Glomerular visceral epithelial cell (primary cell): Measurements from ENCODE around the gene SLC9A9.

ENCODE experiments used
- DNase-seq: peaks from one replicate; pipeline ENCODE4 v3.0.0-alpha.2; 2016; ENCODE audit errors: extremely low spot score

SLC9A9 gene

DNA sequence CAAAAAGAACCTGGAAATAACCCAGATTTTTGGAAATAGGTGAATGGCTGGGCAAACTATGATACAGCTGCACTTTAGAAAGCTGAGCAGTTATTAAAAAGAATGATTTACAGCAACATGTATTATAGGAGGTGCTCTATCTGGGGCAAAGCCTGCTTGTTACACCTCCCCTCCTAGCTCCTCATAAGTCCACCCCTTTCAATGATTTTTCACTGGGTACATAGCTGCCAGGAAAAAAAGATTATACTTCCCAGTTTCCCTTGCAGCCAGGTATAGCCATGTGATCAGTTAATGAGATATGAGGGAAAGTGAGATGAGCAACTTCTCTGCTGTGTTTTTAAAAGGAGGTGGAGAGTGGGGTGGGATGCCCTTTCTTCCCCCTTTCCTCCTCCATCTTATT, 631.0 kb downstream of the SLC9A9 start:
- DNase-seq: no peak

DNA sequence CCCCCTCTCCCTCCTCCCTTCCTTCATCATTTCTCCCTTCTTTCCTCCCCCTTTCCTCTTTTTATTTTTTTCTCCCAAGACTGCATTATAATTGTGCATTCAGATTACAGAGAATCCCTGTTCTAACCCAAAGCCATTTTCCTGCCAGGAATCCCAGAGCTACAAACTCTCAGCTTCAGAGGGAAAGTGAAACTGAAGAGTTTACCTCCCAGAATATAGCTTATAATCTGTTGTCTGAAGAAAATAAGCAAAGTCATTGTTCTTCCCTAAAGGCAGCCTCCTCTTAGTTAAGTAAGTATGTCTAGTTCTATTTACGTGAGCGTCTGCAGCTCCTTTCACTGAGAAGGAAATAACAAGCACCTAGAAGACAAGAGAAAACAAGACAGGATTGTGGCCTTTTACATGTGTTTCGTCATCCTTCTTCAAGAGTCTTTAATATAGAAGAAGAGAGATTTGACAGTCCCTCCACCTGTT, 631.5 kb downstream of the SLC9A9 start:
- no peak for DNase-seq
